Measurements from ENCODE around the gene HAGH.
"Not testable (repeated sequence)": the region's sequence is repeated elsewhere in the genome, so short reads cannot be mapped to it uniquely, and the experiment has no call there.

The HAGH gene

GRCh38 chr16:1809281-1809801, 17.3 kb downstream of the HAGH start:
- DNase-seq = no peak

- DNase-seq = no peak
These were observed 17.9 kb downstream of the HAGH start for GRCh38 chr16:1808691-1809090.

- DNase-seq = no peak
These were observed 19.0 kb downstream of the HAGH start for GRCh38 chr16:1807626-1808025.

GRCh38 chr16:1800701-1801100, 25.9 kb downstream of the HAGH start:
- no peak for DNase-seq

GRCh38 chr16:1799263-1799662, 27.4 kb downstream of the HAGH start:
- DNase-seq = not testable (repeated sequence)

- no peak for DNase-seq
These were observed 31.5 kb downstream of the HAGH start for GRCh38 chr16:1794908-1795666.

GRCh38 chr16:1794221-1794871, 32.3 kb downstream of the HAGH start:
- no peak for DNase-seq

- DNase-seq = no peak
These were observed 32.9 kb downstream of the HAGH start, which contains the start of gene IGFALS for GRCh38 chr16:1793578-1794220. Gene IGFALS (minus strand): TSS chr16:1793705. CDS start chr16:1793652, 53 bp downstream.

- no peak for DNase-seq
These were observed 33.6 kb downstream of the HAGH start for GRCh38 chr16:1792836-1793577.

GRCh38 chr16:1791943-1792812, 34.4 kb downstream of the HAGH start:
- no peak for DNase-seq

GRCh38 chr16:1791256-1791942, 35.2 kb downstream of the HAGH start:
- DNase-seq = no peak

- no peak for DNase-seq
These were observed 35.9 kb downstream of the HAGH start for GRCh38 chr16:1790611-1791255.

GRCh38 chr16:1790261-1790610, 36.4 kb downstream of the HAGH start:
- DNase-seq = no peak

- DNase-seq = no peak
These were observed 37.0 kb downstream of the HAGH start for GRCh38 chr16:1789643-1790045.

- DNase-seq = no peak
These were observed 37.9 kb downstream of the HAGH start for GRCh38 chr16:1788708-1789100.

GRCh38 chr16:1788095-1788707, 38.4 kb downstream of the HAGH start:
- DNase-seq = no peak

- no peak for DNase-seq
These were observed 39.1 kb downstream of the HAGH start for GRCh38 chr16:1787322-1788094.

GRCh38 chr16:1787056-1787321, 39.6 kb downstream of the HAGH start:
- DNase-seq = no peak

GRCh38 chr16:1786242-1787055, 40.2 kb downstream of the HAGH start:
- no peak for DNase-seq
